Measurements from ENCODE around the gene NRM.
A peak's percentile ranks its signal among the peaks of the same experiment; 100 is the strongest.
"Not testable (repeated sequence)": the region's sequence is repeated elsewhere in the genome, so short reads cannot be mapped to it uniquely, and the experiment has no call there.

NRM gene

DNA sequence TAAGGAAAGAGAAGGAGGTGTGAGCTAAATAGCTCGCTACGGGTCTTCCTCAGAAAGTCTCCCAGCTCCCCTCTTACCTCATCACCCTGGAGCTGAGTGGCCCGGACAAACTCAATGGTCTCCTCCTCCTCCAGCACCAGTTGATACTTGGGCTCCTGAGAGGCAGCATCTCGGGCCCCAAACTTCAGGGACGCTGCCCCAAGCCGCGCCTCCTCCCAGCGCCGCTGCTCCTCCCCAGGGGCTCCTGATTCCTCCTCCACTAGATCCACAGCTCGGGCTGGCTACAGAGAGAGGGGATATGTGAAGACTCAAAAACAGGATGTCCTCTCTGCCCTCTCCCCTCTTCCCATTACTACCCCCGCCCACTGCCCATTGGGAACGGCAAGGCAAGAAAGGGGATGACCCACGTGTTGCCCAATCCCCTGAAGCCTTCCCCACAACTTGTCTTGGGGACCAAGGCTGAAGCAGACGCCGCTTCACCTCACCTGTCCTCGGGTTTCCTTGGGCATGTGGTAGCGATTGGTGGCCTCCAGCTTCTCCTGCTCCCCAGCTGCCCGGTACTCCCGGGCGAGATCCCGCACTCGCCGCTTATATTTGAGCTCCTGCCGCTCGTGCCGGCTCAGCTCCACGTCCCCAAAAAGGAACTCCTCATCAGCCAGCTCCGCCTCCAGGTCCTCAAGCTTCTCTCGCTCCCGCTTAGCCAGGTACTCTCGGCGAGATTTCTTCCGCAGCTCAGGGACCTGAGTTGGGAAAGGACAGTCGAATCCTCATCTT is 25.6 kb downstream of the NRM start:
- no peak for DNase-seq

DNA sequence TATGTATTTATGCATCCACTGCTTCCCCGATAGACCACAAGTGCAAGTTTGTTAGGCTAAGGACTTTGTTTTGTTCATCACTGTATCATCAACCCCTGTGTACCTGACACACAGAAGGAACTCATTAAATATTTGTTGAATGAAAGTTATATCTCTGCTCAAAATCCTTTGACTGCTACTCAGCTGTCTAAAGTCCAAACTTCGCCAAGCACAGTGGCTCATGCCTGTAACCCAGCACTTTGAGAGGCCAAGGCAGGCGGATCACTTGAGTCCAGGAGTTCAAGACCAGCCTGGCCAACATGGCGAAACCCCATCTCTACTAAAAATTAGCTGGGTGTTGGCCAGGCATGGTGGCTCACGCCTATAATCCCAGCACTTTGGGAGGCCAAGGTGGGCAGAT is 32.9 kb downstream of the NRM start:
- not testable (repeated sequence) for DNase-seq

DNA sequence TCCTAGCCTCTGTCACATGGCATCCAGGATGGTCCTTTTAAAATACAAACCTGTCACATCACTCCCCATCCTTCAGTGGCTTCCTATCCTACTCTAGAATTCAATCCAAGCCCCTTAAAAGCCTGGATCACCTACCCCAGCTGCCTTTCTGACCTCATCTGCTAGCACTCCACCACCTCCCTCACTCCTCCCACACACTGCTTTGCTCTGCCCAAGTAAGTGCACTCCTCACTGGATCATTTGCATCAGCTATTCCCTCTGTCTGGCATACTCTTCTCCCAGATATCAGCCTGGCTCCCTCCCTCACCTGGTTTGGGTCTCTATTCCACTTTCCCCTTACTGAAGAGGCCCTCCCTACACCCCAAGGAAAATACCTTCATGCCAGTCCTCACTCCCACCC is 33.3 kb downstream of the NRM start:
- DNase-seq = no peak

DNA sequence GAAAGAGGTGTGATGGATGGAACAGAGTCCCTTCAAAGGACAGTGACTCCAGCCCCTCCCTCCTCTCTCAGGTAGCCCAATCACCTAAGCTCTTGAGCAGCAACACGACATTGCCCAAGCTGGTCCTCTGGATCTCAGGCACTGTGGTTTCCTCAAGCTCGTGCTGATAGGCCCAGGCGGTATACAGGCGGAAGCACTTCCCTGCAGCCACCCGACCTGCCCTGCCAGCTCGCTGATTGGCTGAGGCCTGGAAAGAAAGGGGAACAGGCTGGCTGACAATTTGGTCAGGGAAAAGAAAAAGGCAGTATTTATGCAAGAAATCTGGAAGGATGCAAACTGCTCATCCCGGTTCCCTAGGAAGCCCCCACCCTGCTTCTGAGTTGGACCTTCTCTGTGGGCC is 34.3 kb downstream of the NRM start:
- DNase-seq = no peak

DNA sequence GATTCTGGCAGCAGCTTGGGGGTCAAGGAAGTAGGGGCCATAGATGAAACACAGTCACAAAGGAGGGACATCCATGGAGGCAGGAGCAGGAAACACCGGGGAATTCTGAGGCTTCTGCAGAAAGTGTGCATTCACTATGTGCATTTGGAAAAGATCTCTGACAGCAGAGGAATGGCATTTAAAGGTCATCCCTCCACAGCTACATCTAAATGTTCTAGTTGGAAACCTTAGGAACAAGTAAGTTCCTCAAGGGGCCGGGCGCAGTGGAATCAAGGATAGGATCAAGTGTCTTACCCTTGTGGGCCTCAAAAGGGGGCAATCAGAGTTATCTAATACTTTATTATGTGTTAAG is 35.1 kb downstream of the NRM start:
- no peak for DNase-seq

DNA sequence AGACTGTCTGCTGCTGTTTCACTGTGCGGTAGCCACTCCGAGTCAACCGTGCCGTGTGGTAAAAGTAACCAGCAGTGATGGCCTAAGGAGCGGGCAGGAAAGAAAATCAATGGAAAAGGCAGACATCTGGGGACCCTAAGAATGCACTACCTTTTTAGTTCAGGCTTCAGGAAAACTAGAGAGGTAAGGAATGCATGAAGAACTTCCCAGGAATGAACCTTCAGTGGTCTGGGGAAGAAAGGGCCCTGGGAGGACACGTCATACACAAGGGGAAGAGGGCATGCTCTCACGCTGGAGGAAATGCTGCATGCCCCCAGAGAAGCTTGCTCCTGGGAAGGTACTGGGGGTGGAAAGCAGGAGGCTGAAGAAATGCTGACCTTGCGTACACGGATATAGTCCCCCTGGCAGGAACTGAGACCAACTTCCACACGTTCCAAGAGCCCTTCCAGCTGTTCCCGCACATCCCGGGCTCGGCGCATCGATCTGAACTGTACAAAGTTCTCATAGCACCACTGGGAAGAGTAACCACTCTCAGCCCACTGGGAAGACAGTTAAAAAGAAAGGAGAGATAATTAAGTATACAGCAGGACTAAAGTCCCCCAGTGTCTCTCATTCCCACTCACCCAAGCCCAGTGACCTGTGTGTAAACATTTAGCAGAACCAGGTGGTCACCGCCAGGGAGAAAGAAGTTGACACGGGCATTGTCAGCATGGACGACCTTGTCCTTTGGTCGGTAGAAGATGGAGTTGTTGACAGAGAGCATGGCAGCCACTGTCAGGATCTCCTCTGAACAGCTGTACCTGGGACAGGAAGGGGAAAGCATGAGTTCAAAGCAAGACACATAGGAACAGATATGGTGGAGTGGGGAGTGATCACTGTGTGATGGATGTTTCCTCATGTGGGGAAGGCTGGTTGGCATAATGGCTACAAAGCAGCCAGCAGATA is 35.7 kb downstream of the NRM start:
- DNase-seq = no peak

DNA sequence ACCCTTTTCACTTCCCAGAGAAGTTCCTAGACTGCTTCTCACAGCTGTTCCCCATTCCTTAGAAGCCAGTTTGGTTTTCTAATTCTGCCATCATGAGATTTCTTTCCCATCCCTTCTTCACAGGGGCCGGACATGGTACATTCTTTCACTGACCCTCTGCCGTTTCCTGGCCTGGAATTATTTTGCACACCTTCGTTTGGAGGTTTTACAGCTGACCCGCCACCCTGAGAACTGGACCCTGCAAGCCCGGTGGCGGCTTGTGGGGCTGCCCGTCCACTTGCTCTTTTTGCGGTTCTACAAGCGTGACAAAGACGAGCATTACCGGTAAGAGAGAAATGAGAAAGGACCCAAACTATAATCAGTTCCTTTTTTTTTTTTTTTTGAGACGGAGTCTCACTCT is 39.6 kb downstream of the NRM start:
- no peak for DNase-seq

DNA sequence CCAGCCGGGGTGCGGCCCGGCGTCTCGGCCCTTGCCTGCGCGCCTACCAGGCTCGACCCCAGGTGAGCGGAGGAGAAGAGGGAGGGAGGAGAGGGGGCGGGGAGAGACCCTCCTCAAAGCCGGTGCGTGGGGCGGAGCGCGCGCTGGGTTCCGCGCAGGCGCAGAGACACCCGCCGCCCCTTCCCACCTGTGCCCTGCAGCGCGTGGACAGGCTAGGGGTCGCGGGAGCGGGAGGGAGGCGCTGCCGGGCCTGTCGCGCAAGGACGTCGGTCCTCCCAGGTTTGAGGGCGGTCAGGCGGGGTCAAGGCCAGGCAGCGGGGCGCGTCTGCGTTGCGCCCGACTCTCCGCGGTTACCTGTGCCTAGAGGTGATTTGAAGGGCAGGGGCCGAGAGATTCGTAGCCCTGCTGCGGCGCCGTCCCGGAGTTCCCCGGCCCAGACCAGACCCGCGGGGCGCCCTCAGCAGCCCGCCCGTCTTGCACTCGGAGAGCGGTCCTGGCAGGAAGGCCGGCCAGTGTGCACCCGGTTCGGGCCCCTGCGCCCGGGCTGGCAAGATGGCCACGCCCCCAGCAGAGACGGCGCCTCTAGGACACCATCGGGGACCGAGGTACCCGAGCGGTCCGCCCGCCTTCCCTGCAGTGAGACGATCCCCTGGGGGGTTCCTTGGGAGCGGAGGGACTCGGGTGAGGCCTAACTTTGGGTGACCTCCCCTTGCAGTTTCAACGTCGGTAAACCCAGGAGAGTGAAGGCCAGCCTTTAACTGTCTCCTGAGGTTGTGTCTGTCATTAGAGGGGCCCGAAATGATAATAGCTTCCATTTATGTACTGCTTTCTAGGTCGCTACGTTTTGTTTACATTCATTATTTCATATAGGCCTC is 43.3 kb downstream of the NRM start:
- DNase-seq = no peak

DNA sequence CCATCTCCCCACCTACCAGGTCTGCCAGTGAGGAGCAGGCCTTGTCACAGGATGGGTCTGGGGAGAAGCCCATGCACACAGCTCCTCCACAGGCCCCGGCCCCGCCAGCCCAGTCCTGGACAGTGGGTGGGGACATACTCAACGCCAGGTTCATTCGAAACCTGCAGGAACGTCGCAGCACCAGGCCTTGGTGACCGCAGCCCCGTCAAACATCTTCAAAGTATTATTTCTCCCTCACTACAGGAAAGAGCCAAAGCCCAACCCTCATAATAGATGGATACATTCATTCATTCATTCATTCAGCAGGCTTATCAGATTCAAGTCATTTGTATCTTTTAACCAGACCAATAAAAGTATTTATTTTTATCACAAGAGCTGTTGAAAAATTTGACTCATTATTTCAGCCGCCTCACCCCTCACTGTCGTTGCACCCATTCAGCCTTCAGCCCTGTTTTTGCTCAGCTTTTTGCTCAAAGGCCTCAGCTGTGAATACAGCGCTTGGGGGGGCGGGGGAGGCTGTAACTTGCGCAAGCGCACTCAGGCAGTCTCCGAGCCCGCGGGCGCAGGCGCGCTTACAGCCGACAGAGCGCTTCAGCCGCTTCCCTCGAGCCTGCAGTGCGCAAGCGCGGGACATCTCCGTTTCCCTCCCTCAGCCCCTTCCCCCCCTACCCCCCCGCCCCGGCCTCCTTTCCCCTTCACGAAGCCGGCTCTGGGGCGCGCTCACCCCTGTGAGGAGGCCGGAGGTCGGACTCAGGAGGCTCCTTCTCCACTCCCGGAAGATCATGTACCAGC is 44.1 kb downstream of the NRM start, which contains the start of gene C6orf136:
Gene C6orf136, plus strand, starts transcription at position 684 of the 792 bp plus-strand sequence. Its CDS starts 99 bp downstream, at position 783.
- peak; percentile 65 for DNase-seq

DNA sequence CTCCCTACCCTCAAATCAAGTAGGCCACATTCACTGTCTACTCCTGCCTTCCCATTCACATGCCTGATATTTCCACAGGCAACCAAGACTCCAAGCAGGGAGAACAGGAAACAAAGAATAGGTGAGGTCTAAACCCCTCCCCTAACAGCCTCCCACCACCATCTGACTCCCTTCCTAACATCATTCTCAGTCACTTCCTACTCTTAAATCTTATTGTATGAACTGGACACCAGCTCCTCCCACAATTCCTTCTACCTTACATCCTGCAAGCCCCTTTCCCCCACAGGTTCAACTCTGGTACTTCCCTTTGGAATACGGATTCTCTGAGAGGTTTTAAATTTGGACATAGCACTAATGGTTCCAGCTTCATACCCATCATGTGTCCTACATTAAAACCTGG is 44.8 kb downstream of the NRM start:
- no peak for DNase-seq

DNA sequence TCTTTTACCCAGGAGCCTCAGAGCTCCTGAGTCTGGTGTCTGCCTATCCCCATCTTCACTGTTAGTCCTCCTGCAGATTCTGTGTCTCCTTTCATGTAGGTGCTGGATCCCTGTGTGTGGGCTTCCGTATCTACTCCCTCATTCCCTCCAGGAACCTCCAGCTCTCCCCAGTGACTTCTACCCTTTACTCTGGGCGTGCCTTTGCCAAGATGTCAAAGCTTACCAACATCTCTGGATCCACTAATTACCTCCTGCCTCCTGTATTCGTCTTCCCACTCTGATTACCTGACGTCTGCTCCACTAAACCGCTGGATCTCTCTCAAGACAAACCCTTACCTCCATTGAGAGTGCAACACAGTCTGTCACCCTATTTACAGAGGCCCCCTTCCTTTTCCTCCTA is 46.0 kb downstream of the NRM start:
- no peak for DNase-seq

DNA sequence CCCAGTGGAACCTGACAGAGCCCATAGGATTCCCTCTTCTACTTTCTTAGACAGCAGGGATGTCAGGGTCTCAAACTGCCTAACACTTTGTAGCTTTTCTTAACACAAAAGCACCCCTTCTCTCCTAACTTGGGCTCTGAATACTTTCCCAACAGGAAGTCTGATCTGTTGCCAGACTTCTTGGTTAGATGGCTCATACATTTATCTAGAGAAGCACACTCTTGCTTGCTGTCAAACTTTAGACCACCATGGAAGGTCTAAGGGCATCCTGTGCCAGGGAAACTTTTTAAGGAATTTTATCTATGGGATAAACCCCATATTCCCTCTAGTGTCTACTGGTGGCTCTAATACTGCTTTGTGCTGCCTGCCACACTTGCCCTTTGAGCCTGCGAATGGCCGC is 47.1 kb downstream of the NRM start:
- no peak for DNase-seq

DNA sequence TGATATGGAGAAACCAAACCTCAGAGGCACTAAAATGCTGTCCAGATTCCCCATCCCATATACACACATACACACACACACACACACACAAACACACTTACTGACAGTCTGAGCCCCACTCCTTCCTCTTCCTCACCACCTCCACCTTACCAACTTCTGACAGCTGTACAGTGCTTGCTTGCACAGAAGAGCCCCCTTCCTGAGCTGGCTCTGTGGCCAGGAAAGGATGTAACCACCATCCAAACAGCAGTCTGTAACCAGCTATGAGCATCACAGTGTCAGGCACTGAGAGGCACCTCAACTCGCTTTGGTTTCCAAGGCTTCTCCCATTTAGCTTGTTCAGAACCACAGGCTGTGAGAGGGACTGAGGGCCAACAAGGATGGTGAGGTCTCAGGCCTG is 49.7 kb downstream of the NRM start:
- no peak for DNase-seq

DNA sequence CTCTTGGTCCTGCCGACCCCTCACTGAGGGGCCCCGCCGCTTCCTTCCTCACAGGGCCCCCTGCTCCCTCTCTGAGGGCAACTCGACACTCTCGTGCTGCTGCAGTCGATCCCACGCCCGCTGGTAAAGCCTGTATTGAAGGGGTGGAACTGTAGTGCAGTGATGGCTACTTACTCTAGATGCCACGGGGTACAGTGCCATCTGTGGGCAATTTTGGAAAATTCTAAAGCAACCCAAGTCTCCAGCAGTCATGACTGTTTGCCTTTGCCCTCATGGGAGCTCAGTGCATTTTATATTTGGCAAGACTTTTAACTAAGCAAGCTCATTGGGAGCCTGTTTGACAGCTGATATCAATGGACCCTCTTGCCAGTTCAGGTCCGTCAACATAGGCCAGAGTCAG is 50.3 kb downstream of the NRM start:
- no peak for DNase-seq

Measured in NCI-H187 treated with DMSO at 0.1 percent for 48 hours (cell line).